B cell (primary cell): Measurements from ENCODE around the gene FCRL2. TPM values are rescaled to one million over a fixed set of nuclear protein-coding genes. Genes with fewer than 3 reads are reported as not detected.

Experiments
- ATAC-seq: fragments of 200-7000 bp; cut with Tn5 transposase; one replicate; pipeline ENCODE4 v1.10.0; 2021; ENCODE audit warnings: low read depth, mild to moderate bottlenecking, moderate number of reproducible peaks, moderate library complexity
- CTCF ChIA-PET: fragments of 350-600 bp; sonication (Branson Sonifier 250); formaldehyde crosslinking; loops from one replicate; lab custom pipeline; 2021; ENCODE audit warnings: antibody characterized with exemption, inconsistent platforms; lab: Charles Lee
- POLR2A ChIA-PET: fragments of 350-600 bp; sonication (Branson Sonifier 250); formaldehyde crosslinking; loops from one replicate; lab custom pipeline; 2021; ENCODE audit warnings: antibody characterized with exemption; lab: Charles Lee
- DNase-seq: peaks from one replicate; pipeline ENCODE4 v3.0.0; 2013
- H2AFZ ChIP-seq: 2 replicates; pipeline ENCODE4 v1.6.1; 2012; ENCODE audit warnings: mild to moderate bottlenecking, low read depth, low read length; ENCODE audit not compliant: insufficient read depth, poor library complexity, severe bottlenecking
- H3K27ac ChIP-seq, 2 donors: 1 replicate in 1 of 2; 2 replicates in 1 of 2; pipeline ENCODE4 v1.5.1; 2012 to 2013; ENCODE audit warnings: low read length in 2 of 2, mild to moderate bottlenecking in 2 of 2, moderate library complexity in 1 of 2
- H3K27me3 ChIP-seq, 4 experiments: fragments of 200-600 bp in 1 of 4; sonication (generic) in 1 of 4; replicated peaks in 1 of 4; 1 replicate in 2 of 4; 2 replicates in 2 of 4; pipeline versions ENCODE4 v1.6.1 to v1.7.0; 2013 to 2016; ENCODE audit warnings: low read length in 3 of 4, mild to moderate bottlenecking in 2 of 4, mixed read lengths in 1 of 4, moderate library complexity in 1 of 4; ENCODE audit not compliant: insufficient read depth in 4 of 4, control insufficient read depth in 3 of 4; ENCODE audit errors: control extremely low read depth in 1 of 4
- H3K36me3 ChIP-seq, 2 experiments: replicated peaks in 1 of 2; 1 replicate in 1 of 2; 2 replicates in 1 of 2; pipeline versions ENCODE4 v1.6.1 to v1.7.1; 2013; ENCODE audit warnings: low read length in 1 of 2; ENCODE audit not compliant: insufficient read depth in 2 of 2, control insufficient read depth in 1 of 2; ENCODE audit errors: control extremely low read depth in 1 of 2, extremely low read depth in 1 of 2
- H3K4me1 ChIP-seq, 2 donors: fragments of 200-600 bp in 1 of 2; sonication (generic) in 1 of 2; 1 replicate in 1 of 2; 2 replicates in 1 of 2; pipeline versions ENCODE4 v1.5.1 to v1.6.1; 2013 to 2017; ENCODE audit warnings: low read length in 2 of 2; ENCODE audit not compliant: control insufficient read depth in 2 of 2, insufficient read depth in 2 of 2
- H3K4me2 ChIP-seq: replicated peaks from 2 replicates; pipeline ENCODE3; 2012; ENCODE audit warnings: mild to moderate bottlenecking, low read depth, low read length; ENCODE audit not compliant: poor library complexity, severe bottlenecking
- H3K4me3 ChIP-seq, 5 experiments: fragments of 200-600 bp in 1 of 5; sonication (generic) in 1 of 5; 1 replicate in 3 of 5; 2 replicates in 2 of 5; pipeline versions ENCODE4 v1.5.1 to v1.7.0; 2011 to 2016; ENCODE audit warnings: low read length in 4 of 5, mild to moderate bottlenecking in 4 of 5, low read depth in 2 of 5, control low read depth in 1 of 5, moderate library complexity in 1 of 5; ENCODE audit not compliant: insufficient read depth in 1 of 5; ENCODE audit errors: control extremely low read depth in 1 of 5, extremely low read depth in 1 of 5
- H3K79me2 ChIP-seq: fragments of 200-600 bp; sonication (generic); one replicate; pipeline ENCODE4 v1.6.0; 2016; ENCODE audit warnings: low read length; ENCODE audit not compliant: control insufficient read depth, insufficient read depth
- H3K9ac ChIP-seq: fragments of 200-600 bp; sonication (generic); 2 replicates; pipeline ENCODE4 v1.6.1; 2017; ENCODE audit warnings: mild to moderate bottlenecking, low read length, moderate library complexity
- H3K9me3 ChIP-seq, 3 donors: one replicate each; pipeline versions ENCODE4 v1.6.1 to v1.7.1; 2013; ENCODE audit warnings: low read length in 2 of 3; ENCODE audit not compliant: control insufficient read depth in 2 of 3, insufficient read depth in 1 of 3; ENCODE audit errors: control extremely low read depth in 1 of 3
- H4K20me1 ChIP-seq: 2 replicates; pipeline ENCODE4 v1.6.0; 2012; ENCODE audit warnings: mild to moderate bottlenecking, low read length; ENCODE audit not compliant: insufficient read depth, control insufficient read depth, poor library complexity, severe bottlenecking
- H3K27ac Mint-ChIP-seq: one replicate; pipeline ENCODE4 v1.8.0; 2021; ENCODE audit warnings: mixed read lengths
- H3K27me3 Mint-ChIP-seq: one replicate; pipeline ENCODE4 v1.8.0; 2021; ENCODE audit warnings: mixed read lengths
- H3K4me1 Mint-ChIP-seq: one replicate; pipeline ENCODE4 v1.8.0; 2021; ENCODE audit warnings: mixed read lengths
- H3K4me3 Mint-ChIP-seq: one replicate; pipeline ENCODE4 v1.8.0; 2021; ENCODE audit warnings: mixed read lengths
- H3K9me3 Mint-ChIP-seq: one replicate; pipeline ENCODE4 v1.8.0; 2022; ENCODE audit warnings: mixed read lengths; ENCODE audit not compliant: insufficient read depth
- CTCF ChIP-seq: fragments of 200-600 bp; IDR thresholded peaks from one replicate; pipeline ENCODE4 v1.8.0; 2022; ENCODE audit warnings: antibody characterized with exemption, mild to moderate bottlenecking
- EZH2 ChIP-seq: IDR thresholded peaks from 2 replicates; pipeline ENCODE4 v1.6.1; 2012; ENCODE audit warnings: borderline replicate concordance, low read depth, mild to moderate bottlenecking, moderate library complexity, low read length; ENCODE audit not compliant: insufficient read depth, poor library complexity, severe bottlenecking
- WGBS: methylation state at CpG from one replicate; pipeline ENCODE4 v1.1.5; 2013; ENCODE audit warnings: missing lambda C conversion rate; ENCODE audit not compliant: insufficient coverage; 5-methylcytosine and 5-hydroxymethylcytosine counted together
- intact Hi-C: fragments of 100-400 bp; cut with micrococcal nuclease; formaldehyde crosslinking; loops from one replicate; pipeline ENCODE4 v1.10.0; 2022
- polyA plus RNA-seq: library from polyadenylated mRNA; depleted of rRNA; stranded (reverse); fragments of >200 nt; gene quantifications from 2 replicates; pipeline ENCODE4 v1.2.3, GENCODE V29; 2012
- total RNA-seq, 2 donors: library from RNA; stranded (reverse); fragments of 120-200 nt in 1 of 2; gene quantifications; 1 replicate in 1 of 2; 2 replicates in 1 of 2; pipeline versions ENCODE4 v1.2.3 to v1.2.4, GENCODE V29; 2013 to 2022

FCRL2 gene
- total and polyA plus RNA-seq, 2 donors (not counting 1 experiment from before 2014, with no cell fraction given): 78.3 to 184 TPM

DNA sequence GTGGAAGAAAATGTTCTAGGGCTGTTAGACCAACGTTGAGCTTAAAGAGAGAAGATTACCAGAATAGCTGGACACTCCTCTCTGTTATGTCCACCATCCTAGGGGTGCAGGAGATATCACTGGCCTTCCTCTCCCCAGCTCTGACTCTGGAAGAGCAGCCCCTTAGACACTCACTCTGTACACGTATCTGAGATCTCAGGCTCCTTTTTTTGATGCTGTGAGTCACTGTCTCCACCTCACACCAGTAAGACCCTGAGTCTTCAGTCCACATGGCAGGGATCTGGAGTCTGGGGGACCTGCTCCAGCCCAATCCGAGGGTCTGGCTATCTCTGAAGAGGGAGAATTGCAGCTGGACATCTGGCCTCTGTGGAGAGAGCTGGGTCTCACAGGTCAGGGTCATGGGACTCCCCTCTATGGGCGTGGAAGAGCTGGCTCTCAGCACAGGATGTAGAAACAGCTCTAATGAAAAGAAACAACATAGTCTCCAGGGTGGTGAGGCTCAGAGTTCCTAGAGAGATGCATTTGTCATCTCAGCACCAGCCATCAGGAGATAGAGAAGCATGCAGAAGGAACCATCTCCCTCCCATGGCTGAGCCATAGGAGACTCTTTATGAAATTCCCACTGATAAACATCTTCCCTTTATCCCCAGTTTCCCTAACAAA, 79.8 kb downstream of the FCRL2 start:
- Mint-ChIP-seq H3K27ac (peak overlapping the region; percentile 90), H3K4me3 (peak overlapping the region; percentile 71), H3K9me3 (no peaks in the 10 kb centered on the region), H3K27me3 (no peaks in the 10 kb centered on the region), H3K4me1 (peaks cover 90% of the 10 kb centered on the region)
- no peak for TF ChIP-seq CTCF
- TF ChIP-seq EZH2: no peak
- POLR2A ChIA-PET: interaction anchor here (1.0 to 1.5 kb wide), 2 partner anchors 28 to 29 kb away, joined by 3 read pairs; no protein-coding TSS in a partner anchor
- 67% methylated on average over 3 of the region's 4 CpGs for WGBS
- Histone ChIP-seq H3K4me1 (peaks cover 85 to 90% of the 10 kb centered on the region in 2 donors), H3K4me2 (peak overlapping the region; percentile 73), H3K4me3 (peak overlapping the region in 4 of 5 experiments; percentile 13 to 35 (median 17)), H3K79me2 (peaks cover 72% of the 10 kb centered on the region), H3K27ac (peak overlapping the region; percentile 26 to 86), H3K9ac (peak overlapping the region; percentile 73), H3K9me3 (no peaks in the 10 kb centered on the region), H2AFZ (no peak overlapping the region), H4K20me1 (no peaks in the 10 kb centered on the region), H3K27me3 (no peaks in the 10 kb centered on the region), H3K36me3 (peaks cover 0 to 16% of the 10 kb centered on the region in 2 experiments)
- intact Hi-C loops: loop anchor here (5.0 kb wide), 1 partner anchor 35 kb away; no protein-coding TSS in a partner anchor
- DNase-seq (no peak), ATAC-seq (peak; percentile 34)
- CTCF ChIA-PET: interaction anchor here (0.8 to 2.1 kb wide), 4 partner anchors 76 to 121 kb away, joined by 3 to 14 read pairs (median 5); no protein-coding TSS in a partner anchor

Other genes starting within 250 kb of the FCRL2 start
- 34.0 and 35.0 TPM in 2 replicates for gene FCRL5, start 224.6 kb downstream of the FCRL2 start, total RNA-seq
- gene FCRL5, start 224.6 kb downstream of the FCRL2 start, polyA plus RNA-seq: 80.1 and 108 TPM in 2 replicates
- gene FCRL4, start 179.0 kb downstream of the FCRL2 start, total RNA-seq: 0.30 and 0.68 TPM in 2 replicates
- 0.03 and 0.09 TPM in 2 replicates for gene FCRL4, start 179.0 kb downstream of the FCRL2 start, polyA plus RNA-seq
- 108 and 115 TPM in 2 replicates for gene FCRL3, start 76.4 kb downstream of the FCRL2 start, total RNA-seq
- gene FCRL3, start 76.4 kb downstream of the FCRL2 start, polyA plus RNA-seq: 220 and 248 TPM in 2 replicates
- 277 and 306 TPM in 2 replicates for gene FCRL1, start 43.0 kb upstream of the FCRL2 start, total RNA-seq
- gene FCRL1, start 43.0 kb upstream of the FCRL2 start, polyA plus RNA-seq: 860 and 953 TPM in 2 replicates
- gene CD5L, start 64.7 kb upstream of the FCRL2 start, total RNA-seq: 0.12 and 0.17 TPM in 2 replicates
- gene CD5L, start 64.7 kb upstream of the FCRL2 start, polyA plus RNA-seq: not detected in 2 replicates
- gene KIRREL1, start 216.5 kb upstream of the FCRL2 start, total RNA-seq: not detected in 2 replicates
- gene KIRREL1, start 216.5 kb upstream of the FCRL2 start, polyA plus RNA-seq: not detected in 2 replicates